Glomerular endothelial cell (primary cell): ENCODE measurements around the gene NACC2. TPM values are rescaled to one million over a fixed set of nuclear protein-coding genes. Genes with fewer than 3 reads are reported as not detected.

Experiments used
- DNase-seq: peaks from one replicate; pipeline ENCODE4 v3.0.0-alpha.2; 2011; ENCODE audit warnings: low read depth, low spot score; ENCODE audit errors: extremely low read depth
- total RNA-seq: library from RNA; depleted of rRNA; stranded (reverse); fragments of >200 nt; gene quantifications from 2 replicates; pipeline ENCODE4 v1.2.3, GENCODE V29; 2015

The NACC2 gene
- total RNA-seq, 1 donor from 2014 or later = 41.5 TPM

- DNase-seq = no peak
Measured at GRCh38 chr9:136129176-136129575, 34.1 kb upstream of the NACC2 start.

GRCh38 chr9:136128436-136128835, 33.3 kb upstream of the NACC2 start:
- no peak for DNase-seq

DNA sequence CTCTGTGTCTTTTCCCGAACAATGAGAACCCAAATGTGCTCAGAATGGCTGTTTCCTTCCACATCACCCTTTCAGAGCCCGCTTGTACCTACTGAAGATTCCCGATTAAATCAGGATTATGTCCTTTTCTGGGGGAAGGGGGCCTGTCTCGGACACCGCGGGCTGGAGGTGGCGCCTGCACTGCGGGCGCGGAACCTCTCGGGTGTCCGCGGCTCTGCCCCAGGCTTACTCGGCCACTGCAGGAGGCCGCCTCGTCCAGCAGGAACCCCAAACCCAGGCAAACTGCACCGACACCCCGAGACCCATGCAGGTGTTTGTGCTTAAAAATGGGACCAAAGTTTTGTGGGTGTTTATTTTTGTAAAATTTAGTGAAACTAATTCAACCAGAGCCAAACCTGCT, 32.2 kb upstream of the NACC2 start:
- no peak for DNase-seq

DNA sequence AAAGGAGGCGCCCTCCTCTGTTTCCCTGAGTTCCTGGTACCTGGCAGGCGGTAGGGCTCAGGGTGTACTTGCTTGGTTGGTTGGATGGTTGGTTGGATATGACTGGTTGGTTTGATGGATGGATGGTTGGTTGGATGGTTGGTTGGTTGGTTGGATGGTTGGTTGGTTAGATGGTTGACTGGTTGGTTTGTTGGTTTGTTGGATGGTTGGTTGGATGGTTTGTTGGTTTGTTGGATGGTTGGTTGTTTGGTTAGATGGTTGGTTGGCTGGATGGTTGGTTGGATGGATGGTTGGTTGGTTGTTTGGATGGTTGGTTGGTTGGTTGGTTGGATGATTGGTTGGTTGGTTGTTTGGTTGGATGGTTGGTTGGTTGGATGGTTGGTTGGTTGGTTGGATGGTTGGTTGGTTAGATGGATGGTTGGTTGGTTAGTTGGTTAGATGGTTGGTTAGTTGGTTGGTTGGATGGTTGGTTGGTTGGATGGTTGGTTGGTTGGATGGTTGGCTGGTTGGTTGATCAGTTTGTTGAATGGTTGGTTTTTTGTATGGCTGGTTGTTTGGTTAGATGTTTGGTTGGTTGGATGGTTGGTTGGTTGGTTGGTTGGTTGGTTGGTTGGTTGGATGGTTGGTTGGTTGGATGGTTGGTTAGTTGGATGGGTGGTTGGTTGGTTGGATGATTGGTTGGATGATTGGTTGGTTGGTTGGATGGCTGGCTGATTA, 30.0 kb upstream of the NACC2 start:
- DNase-seq = no peak

- DNase-seq = no peak
Measured at GRCh38 chr9:136122425-136123383, 27.6 kb upstream of the NACC2 start.

DNA sequence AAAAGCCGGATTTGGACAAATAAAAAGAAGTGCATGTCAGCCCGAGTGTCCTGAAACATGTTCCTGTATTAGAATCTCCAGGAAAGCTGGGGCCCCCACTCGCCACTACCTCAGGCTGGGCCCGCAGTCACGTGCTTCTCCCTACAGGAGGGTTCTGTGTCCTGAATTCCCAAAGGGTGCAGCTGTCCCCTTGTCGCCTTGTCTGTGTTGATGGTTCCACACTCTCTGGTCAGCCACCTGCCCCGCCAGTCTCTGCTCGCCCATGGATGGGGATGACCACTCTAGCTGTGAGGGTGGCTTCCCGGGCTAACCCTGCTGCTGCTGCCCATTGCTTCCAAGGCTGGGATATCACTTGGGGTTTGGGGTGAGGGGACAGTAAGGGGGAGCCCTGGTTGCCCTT, 26.7 kb upstream of the NACC2 start:
- DNase-seq = no peak

GRCh38 chr9:136120438-136120844, 25.4 kb upstream of the NACC2 start:
- no peak for DNase-seq

DNA sequence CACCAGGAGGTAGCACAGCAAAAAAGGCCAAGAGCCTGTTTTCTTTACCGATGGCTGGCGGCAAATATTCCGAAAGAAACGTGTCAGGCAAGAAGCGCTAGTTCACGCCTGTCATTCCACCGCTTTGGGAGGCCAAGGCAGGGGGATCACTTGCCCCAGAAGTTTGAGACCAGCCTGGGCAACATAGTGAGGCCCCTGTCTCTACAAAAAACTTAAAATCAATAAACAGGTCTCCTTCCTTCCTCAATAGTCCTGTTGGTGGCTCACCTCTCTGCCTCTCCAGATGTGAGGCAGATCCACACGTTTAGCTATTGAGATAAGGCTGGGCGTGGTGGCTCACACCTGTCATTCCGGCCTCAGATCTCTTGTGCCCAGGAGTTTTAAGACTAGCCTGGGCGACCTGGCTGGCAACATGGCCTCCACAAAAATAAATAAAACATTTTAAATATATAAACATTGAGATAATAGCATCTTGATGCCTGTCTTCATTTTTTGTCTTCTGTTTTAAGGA, 24.8 kb upstream of the NACC2 start:
- DNase-seq = no peak

DNA sequence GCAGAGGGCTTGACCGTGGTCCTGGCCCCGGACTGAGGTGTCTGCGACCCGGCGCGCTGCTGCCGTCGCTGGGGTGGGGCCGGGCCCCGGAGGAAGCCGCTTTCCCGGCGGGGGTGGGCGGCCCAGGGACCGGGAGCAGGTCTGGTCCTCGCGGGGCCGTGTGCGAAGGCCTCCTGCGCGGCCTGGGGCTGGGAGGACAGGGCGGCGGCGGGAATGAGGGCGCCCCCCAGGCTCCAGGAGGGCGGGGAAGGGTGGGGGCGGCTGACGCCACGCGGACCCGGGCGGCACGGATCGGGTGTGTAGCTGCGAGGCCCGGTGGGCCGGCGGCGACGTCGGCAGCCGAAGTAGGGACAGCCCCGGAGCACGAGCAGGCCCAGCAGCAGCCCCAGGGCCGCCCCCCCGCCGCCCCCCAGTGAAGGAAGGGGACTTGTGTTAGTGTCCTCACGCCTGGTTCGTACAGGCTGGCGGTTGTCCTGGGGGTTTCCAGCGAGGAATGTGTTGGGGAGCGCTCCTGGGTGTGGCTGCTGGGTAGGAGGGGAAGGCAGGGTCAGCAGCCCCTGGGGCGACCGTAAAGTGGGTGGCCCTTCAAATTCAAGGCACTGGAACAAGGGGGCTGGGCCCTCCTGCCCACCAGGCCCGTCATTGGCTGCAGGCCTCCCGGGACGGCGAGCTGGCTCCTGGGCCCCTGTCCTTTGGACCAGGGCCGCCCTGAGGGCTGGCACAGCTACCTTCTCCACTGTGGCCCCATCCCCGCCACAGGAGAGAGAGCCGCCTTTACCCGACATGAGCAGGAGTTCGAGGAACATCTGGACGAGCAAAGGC, 24.2 kb upstream of the NACC2 start:
- no peak for DNase-seq

GRCh38 chr9:136118320-136119060, 23.4 kb upstream of the NACC2 start, which contains the start of gene TMEM250:
TSS of gene TMEM250 (minus strand) at chr9:136118875. CDS start at chr9:136116900, 1,975 bp downstream.
- DNase-seq = peak; percentile 56

DNA sequence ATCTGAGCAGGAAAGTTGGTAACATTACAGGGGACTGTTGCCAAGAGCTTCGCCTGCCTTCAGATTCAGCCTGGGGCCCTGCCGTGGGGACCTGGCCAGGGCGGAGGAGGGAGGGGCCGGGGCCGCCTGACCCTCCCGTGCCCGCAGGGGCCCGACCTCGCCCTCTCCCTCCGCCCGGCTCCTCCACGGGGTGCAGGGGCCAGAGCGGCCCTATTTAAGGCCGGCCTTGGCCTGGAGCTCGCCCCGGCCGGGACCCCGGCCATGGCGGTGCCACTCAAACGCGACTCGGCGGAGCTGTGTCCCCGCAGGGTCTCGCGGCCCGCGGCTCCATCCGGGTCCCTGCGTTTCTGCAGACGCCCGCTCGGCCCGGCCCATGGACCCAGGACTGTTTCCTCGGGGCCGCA, 22.8 kb upstream of the NACC2 start:
- no peak for DNase-seq

DNA sequence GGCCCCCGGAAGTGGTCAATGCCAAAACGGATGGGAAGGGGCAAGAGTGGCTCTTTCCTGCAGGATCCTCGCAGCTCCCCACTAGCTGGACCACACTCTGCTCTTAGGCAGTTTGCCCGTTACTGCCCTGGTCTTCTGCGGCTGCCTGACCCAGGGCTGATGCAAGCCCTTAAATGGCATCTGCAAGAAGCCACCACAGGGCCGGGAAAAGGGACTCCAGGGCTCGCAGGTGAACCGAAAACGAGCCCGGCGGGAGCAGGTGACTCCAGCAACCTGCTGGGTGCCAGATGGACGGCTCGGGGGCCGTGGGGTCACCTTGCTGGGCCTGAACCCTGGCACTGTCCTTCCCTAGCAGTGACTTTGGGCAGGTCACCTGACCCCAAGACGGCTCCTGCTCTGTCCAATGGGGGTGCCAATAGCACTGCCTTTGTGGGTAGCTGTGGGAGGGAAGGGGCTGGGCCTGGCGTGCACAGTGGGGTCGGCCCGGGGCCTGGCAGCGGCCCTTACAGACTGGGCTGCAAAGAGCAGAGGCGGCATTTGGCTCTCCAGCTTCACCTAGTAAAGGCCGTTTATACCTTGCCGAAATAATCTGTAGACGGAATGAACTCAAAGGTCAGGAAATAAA, 22.3 kb upstream of the NACC2 start:
- DNase-seq = no peak

DNA sequence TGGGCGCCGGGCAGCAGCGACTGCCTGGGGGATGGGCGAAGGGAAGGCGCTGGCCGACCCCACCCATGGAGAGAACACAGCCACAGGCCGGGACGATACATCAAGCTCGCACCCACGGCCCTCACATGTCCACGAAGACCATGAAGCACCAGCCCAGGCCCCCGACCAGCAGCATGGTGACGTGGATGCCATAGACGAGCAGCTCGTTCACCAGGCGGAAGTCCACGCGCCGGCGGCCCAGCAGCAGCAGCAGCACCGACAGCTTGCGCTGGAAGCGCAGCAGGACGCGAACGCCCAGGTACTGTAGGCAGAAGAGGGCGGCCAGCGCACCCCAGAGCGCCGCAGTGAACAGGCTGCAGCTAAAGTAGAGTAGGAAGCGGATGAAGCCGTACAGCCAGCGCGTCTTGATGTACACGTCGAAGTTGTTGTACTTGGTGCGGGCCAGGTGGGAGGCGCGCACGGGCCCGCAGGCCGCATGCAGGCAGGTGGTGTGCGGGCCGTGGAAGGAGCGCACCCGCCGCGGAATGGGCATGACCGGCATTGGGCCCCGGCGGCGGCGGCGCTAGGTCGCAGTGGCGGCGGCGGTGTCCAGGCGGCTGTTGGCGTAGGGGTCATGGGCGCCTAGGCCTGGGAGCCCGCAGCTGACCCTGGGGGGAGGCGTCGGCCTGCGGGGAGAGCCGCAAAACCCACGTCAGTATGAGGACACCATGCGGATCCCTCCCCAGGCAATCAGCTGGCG, 21.4 kb upstream of the NACC2 start:
- DNase-seq = no peak

GRCh38 chr9:136115641-136116359, 20.7 kb upstream of the NACC2 start:
- no peak for DNase-seq

GRCh38 chr9:136115206-136115605, 20.1 kb upstream of the NACC2 start:
- no peak for DNase-seq

- no peak for DNase-seq
Measured at GRCh38 chr9:136114610-136115009, 19.5 kb upstream of the NACC2 start.

GRCh38 chr9:136112541-136112940, 17.5 kb upstream of the NACC2 start:
- no peak for DNase-seq

- no peak for DNase-seq
Measured at GRCh38 chr9:136111910-136112309, 16.8 kb upstream of the NACC2 start.
